Fibroblast of lung (primary cell): ENCODE results near the gene MAP2K6.

Experiments
- CTCF ChIP-seq, 2 donors: IDR thresholded peaks in 1 of 2; conservative IDR thresholded peaks in 1 of 2; 1 replicate in 1 of 2; 2 replicates in 1 of 2; pipeline ENCODE4 v1.5.1; 2011 to 2012; ENCODE audit warnings: low read length in 2 of 2, control low read depth in 1 of 2, inconsistent platforms in 1 of 2, low read depth in 1 of 2, mild to moderate bottlenecking in 1 of 2
- EZH2 ChIP-seq: IDR thresholded peaks from 2 replicates; pipeline ENCODE4 v1.5.1; 2012; ENCODE audit warnings: low read length, control low read depth, mild to moderate bottlenecking; ENCODE audit errors: missing control alignments

DNA sequence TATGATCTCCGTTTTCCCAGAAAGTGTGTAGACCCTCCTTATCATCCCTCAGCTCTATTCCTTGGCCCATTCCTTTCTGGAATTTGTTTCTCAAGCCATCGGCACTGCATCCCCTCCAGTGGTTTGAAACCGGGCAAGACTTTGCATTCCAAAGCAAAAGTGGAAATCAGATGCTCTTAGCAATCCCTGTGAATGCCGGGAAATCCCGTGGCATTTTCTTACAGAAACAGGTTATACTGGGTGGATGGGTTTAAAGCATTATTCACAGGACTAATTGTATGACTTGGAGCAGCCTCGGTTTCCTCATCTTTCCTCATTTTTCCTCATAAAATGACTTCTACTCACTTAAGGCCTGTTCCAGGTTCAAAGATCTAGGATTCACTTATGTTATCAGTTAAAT lies 52.0 kb downstream of the MAP2K6 start:
- TF ChIP-seq CTCF (conservative IDR thresholded peaks at IDR 0.05 in 1 of 2, IDR thresholded peaks at IDR 0.05 in 1 of 2; ENCODE audit: low read depth in 1 of 2, low read length in 2 of 2): no peak
- no peak for TF ChIP-seq EZH2
